Measurements from ENCODE around the gene TAL1. TPM values are rescaled to one million over a fixed set of nuclear protein-coding genes. Genes with fewer than 3 reads are reported as not detected.

The TAL1 gene
- total and polyA plus RNA-seq, 2 of the 8 experiments (the other 6 are each of a cell fraction or from before 2014, with no cell fraction given): 0.09 to 0.15 TPM

DNA sequence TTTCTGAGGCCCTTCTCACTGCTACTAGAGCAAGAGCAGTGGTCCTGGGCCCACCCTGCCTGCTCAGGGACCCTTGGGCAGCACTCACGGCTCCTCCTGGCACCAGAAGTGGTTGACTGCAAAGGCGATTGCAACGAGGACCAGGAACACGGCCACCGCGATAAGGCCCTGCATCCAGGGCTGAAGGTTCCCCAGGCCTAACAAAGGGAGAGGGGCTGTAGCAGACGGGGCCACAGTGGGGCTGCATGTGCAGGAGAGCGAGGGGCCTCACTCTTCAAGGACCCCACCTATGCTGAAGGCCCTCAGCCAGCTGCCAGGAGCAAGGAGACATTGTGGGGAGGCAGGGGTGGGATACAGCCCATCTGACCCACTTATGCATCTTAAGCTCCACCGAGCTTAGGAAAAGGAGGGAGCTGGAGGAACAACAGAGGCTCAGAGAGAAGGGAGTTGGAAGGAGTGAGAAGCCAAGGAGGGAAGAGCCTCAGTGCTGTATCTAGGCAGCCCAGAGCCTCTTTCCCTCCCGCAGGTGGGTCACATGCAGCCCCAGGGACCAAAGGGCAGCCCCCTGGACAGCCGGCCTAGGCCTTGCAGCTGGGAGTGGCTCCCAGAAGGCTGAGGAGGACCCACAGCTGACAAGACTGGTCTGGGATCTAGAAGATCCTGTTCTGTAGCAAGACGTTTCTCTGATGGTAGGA is 44.6 kb downstream of the TAL1 start:
- no peak overlapping the region for H4K5ac ChIP-seq (ENCODE audit: insufficient read length, low read depth, low read length)
- H3K27me3 ChIP-seq (replicated peaks in 1 of 4; ENCODE audit: control insufficient read depth in 3 of 4, extremely low read depth in 1 of 4, insufficient read depth in 3 of 4, low read length in 3 of 4): no peaks in the 10 kb centered on the region; a peak in 3 of 7 replicates
- H4K8ac ChIP-seq (ENCODE audit: extremely low read depth, insufficient read depth, low read length): no peak overlapping the region; the same call in 1 of the 2 replicates
- H3K23me2 ChIP-seq (ENCODE audit: low read depth, low read length): peaks cover 5% of the 10 kb centered on the region; the same call in 1 of the 2 replicates
- no peak overlapping the region for H2BK12ac ChIP-seq (ENCODE audit: low read depth, low read length)
- H3K23ac ChIP-seq (ENCODE audit: insufficient read length): no peak overlapping the region
- DNase-seq (ENCODE audit: low read depth in 1 of 2, low spot score in 2 of 2) (no peak), FAIRE-seq (no peak)
- no peak overlapping the region for H3K18ac ChIP-seq (ENCODE audit: extremely low read depth, low read length)
- no peaks in the 10 kb centered on the region for H4K20me1 ChIP-seq (replicated peaks in 1 of 2; ENCODE audit: control insufficient read depth in 1 of 2, insufficient read depth in 2 of 2, low read length in 2 of 2)
- H3K14ac ChIP-seq (ENCODE audit: insufficient read length): no peak overlapping the region
- no peak overlapping the region for H3K9ac ChIP-seq (replicated peaks in 1 of 4; ENCODE audit: extremely low read depth in 1 of 4, low read depth in 3 of 4, low read length in 3 of 4)
- no peak overlapping the region for H3K56ac ChIP-seq (replicated peaks; ENCODE audit: insufficient read length, low read depth, low read length)
- H2AK5ac ChIP-seq (ENCODE audit: low read depth, low read length): no peak overlapping the region
- ChIA-PET CTCF (ENCODE audit: partially characterized antibody) (interaction anchor here (10.2 to 14.4 kb wide), 2 partner anchors 8 to 77 kb away, joined by 153 to 207 read pairs; no protein-coding TSS in a partner anchor), POLR2A (ENCODE audit: partially characterized antibody) (no interaction called here)
- H3K4ac ChIP-seq (replicated peaks; ENCODE audit: insufficient read length, low read depth, low read length): no peak overlapping the region
- no peak overlapping the region for H2BK120ac ChIP-seq (replicated peaks; ENCODE audit: low read depth, low read length)
- peaks cover 2 to 12% (median 6%) of the 10 kb centered on the region in 4 experiments for H3K4me1 ChIP-seq (replicated peaks in 1 of 4; ENCODE audit: control insufficient read depth in 3 of 4, insufficient read depth in 4 of 4, low read length in 3 of 4)
- no peak overlapping the region for H2BK20ac ChIP-seq (ENCODE audit: low read length)
- no peaks in the 10 kb centered on the region for H3K36me3 ChIP-seq (ENCODE audit: control insufficient read depth in 2 of 4, insufficient read depth in 4 of 4, low read length in 3 of 4)
- H3K79me1 ChIP-seq (ENCODE audit: low read depth, low read length): no peaks in the 10 kb centered on the region
- no peak overlapping the region for H4K91ac ChIP-seq (replicated peaks; ENCODE audit: insufficient read length, low read length)
- 89% methylated on average over 12 of the region's 12 CpGs; no CpG with 5 or more reads in 1 of the 2 experiments for WGBS, 2 experiments (ENCODE audit: extremely low coverage in 1 of 2, insufficient coverage in 1 of 2, insufficient read length in 1 of 2, insufficient replicate concordance in 2 of 2, low coverage in 1 of 2, low lambda C conversion rate in 2 of 2, missing lambda C conversion rate in 1 of 2)
- H2BK5ac ChIP-seq (ENCODE audit: low read depth, low read length): no peak overlapping the region
- H3K27ac ChIP-seq (ENCODE audit: low read depth, low read length): no peak overlapping the region
- H2BK15ac ChIP-seq (ENCODE audit: low read length): no peak overlapping the region
- H3K9me3 ChIP-seq (ENCODE audit: insufficient read depth in 2 of 2, low read depth in 1 of 2, low read length in 1 of 2): no peaks in the 10 kb centered on the region
- H3K79me2 ChIP-seq (ENCODE audit: control insufficient read depth in 1 of 2, insufficient read depth in 2 of 2, low read length in 2 of 2): no peaks in the 10 kb centered on the region
- no peak overlapping the region for H2AFZ ChIP-seq (ENCODE audit: low read length)
- no peak overlapping the region for H3K4me3 ChIP-seq (ENCODE audit: extremely low read depth in 1 of 4, insufficient read depth in 2 of 4, low read depth in 3 of 4, low read length in 4 of 4)
- no peak overlapping the region for H3K4me2 ChIP-seq (ENCODE audit: insufficient read depth in 1 of 2, low read depth in 2 of 2, low read length in 2 of 2)
- TF ChIP-seq BCL11A (IDR thresholded peaks at IDR 0.05; ENCODE audit: low read depth in 2 of 2, low read length in 2 of 2): no peak
- no peak for TF ChIP-seq YY1 (IDR thresholded peaks at IDR 0.05; ENCODE audit: low read depth, low read length)
- TF ChIP-seq ZNF274 (IDR thresholded peaks at IDR 0.05; ENCODE audit: borderline replicate concordance, extremely low read depth, low read length): no peak
- no peak for TF ChIP-seq EZH2 (IDR thresholded peaks at IDR 0.05; ENCODE audit: low read depth, low read length, severe bottlenecking)
- no peak for TF ChIP-seq POLR2A (IDR thresholded peaks at IDR 0.05; ENCODE audit: control extremely low read depth in 1 of 2, low read depth in 2 of 2, low read length in 2 of 2)
- no peak for TF ChIP-seq SUZ12 (IDR thresholded peaks at IDR 0.05; ENCODE audit: low read length)
- TF ChIP-seq, protein P1, sequence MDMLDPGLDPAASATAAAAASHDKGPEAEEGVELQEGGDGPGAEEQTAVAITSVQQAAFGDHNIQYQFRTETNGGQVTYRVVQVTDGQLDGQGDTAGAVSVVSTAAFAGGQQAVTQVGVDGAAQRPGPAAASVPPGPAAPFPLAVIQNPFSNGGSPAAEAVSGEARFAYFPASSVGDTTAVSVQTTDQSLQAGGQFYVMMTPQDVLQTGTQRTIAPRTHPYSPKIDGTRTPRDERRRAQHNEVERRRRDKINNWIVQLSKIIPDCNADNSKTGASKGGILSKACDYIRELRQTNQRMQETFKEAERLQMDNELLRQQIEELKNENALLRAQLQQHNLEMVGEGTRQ (IDR thresholded peaks at IDR 0.05; ENCODE audit: low read length): no peak
- TF ChIP-seq POU5F1 (IDR thresholded peaks at IDR 0.05; ENCODE audit: low read depth, low read length): no peak
- no peak for TF ChIP-seq TCF12 (IDR thresholded peaks at IDR 0.05; ENCODE audit: low read depth, low read length)
- TF ChIP-seq JUND (IDR thresholded peaks at IDR 0.05; ENCODE audit: low read length): no peak
- TF ChIP-seq KDM1A (IDR thresholded peaks at IDR 0.05; ENCODE audit: borderline replicate concordance, low read length): no peak
- TF ChIP-seq HDAC2 (IDR thresholded peaks at IDR 0.05; ENCODE audit: borderline replicate concordance in 1 of 2, low read depth in 2 of 2, low read length in 2 of 2): no peak

Data from H1 (cell line).